Activated CD4-positive, alpha-beta T cell treated with anti-CD3 and anti-CD28 coated beads, Interleukin-2, amount 50 U/mL, for 4 hours (primary cell): ENCODE results near the gene BMERB1.
A peak's percentile ranks its signal among the peaks of the same experiment; 100 is the strongest.
"Not testable (repeated sequence)": the region's sequence is repeated elsewhere in the genome, so short reads cannot be mapped to it uniquely, and the experiment has no call there.

Experiments used
- DNase-seq, 2 experiments: peaks; one replicate each; pipeline ENCODE4 v3.0.0-alpha.2; 2020

BMERB1 gene

GRCh38 chr16:15434425-15435215, at the start of gene BMERB1:
BMERB1 (plus strand) TSS chr16:15434588; CDS start chr16:15434654, 66 bp downstream.
- DNase-seq, result peak; percentile 29 to 31

- not testable (repeated sequence) for DNase-seq
Measured at GRCh38 chr16:15388060-15388459, 46.3 kb upstream of the BMERB1 start.

- DNase-seq, result not testable (repeated sequence)
Measured at GRCh38 chr16:15389916-15390315, 44.5 kb upstream of the BMERB1 start.

GRCh38 chr16:15393025-15393424, 41.4 kb upstream of the BMERB1 start:
- DNase-seq, result not testable (repeated sequence)

DNA sequence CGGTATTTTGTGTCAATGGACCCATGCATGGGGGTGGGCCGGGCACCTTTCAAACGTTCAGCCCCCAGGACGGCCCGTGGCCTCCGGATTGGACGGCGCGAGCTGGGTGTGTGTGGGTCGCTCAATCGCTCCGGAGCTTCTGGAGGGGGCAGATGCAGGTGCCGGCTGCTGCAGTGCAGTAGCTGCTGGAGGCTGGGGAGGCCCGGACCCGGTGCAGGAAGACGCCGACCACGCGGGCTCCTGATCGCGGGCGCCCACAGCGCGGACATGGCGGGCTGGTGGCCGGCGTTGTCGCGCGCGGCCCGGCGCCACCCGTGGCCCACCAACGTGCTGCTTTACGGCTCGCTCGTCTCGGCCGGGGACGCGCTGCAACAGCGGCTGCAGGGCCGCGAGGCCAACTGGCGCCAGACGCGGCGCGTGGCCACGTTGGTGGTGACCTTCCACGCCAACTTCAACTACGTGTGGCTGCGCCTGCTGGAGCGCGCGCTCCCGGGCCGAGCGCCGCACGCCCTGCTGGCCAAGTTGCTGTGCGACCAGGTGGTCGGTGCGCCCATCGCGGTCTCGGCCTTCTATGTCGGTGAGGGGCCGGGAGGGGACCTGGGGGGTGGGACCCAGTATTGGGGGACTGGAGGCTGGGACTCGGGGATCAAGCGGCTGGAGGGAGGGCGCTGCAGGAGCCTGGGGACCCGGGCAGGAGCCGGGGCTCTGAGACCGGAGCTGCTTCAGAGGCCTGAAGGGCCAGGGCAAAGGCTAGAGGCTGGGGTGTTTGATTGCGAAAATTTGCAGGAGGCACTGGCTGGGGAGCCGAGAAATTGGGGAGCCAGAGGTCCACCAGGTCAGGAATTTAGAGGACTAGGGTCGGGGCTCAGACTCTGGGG, 38.5 kb upstream of the BMERB1 start, which contains the start of gene MPV17L:
Gene MPV17L, plus strand, starts transcription at position 124 of the 878 bp plus-strand sequence. Its CDS starts 144 bp downstream, at position 268.
- DNase-seq, result not testable (repeated sequence)

DNA sequence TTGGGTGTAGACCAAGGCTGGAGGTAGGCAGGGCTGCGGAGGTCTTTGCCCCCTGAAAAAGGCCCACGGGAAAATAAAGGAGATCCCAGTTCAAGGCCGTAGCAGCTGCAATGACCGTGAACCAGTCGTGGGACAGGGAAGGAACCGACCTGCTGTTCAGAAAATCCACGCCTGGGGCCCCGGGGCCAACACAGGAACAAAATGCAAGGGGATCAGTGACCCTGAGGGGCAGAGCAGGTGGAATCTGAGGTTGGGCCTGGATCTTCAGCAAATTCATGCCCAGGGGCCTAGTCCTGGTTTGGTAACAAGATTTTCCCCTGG, 37.9 kb upstream of the BMERB1 start:
- not testable (repeated sequence) for DNase-seq

GRCh38 chr16:15396948-15397594, 37.3 kb upstream of the BMERB1 start:
- no peak for DNase-seq

DNA sequence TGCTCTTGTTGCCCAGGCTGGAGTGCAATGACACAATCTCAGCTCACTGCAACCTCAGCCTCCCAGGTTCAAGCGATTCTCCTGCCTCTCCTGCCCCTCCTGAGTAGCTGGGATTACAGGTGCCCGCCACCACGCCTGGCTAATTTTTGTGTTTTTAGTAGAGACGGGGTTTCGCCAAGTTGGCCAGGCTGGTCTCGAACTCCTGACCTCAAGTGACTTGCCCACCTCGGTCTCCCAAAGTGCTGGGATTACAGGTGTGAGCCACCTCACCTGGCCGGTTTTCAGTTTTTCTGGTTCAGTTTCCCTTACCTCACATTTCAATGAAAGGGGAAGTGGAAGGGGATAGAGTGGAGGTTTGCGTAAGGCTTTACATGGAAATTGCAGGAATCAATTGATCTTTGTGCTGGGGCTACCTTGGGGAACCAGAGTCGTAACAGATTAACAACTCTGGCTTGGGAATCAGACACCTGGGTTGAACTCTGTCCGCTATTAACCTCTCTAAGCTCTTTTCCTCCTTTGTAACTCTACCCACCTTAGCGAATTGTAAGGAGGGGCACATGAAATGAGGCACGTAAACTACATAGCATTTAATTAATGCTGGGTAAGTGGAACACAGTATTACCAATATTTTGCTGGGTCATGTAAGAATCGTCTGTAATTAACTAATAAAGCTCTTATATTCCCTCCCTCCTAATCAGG, 35.6 kb upstream of the BMERB1 start:
- DNase-seq, result no peak

GRCh38 chr16:15399317-15399716, 35.1 kb upstream of the BMERB1 start:
- no peak for DNase-seq

DNA sequence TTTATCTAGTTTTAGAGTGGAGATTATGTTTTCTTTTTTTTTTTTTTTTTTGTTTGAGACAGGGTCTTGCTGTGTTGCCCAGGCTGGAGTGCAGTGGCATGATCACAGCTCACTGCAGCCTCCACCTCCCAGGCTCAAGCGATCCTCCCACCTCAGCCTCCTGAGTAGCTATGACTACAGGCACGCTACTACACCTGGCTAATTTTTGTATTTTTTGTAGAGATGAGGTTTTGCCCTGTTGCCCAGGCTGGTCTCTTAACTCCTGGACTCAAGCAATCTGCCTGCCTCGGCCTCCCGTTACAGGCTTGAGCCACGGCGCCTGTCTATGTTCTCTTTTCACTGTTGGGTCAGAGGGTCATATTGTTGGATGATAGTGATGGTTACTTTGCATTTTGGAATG, 34.1 kb upstream of the BMERB1 start:
- DNase-seq, result not testable (repeated sequence)

DNA sequence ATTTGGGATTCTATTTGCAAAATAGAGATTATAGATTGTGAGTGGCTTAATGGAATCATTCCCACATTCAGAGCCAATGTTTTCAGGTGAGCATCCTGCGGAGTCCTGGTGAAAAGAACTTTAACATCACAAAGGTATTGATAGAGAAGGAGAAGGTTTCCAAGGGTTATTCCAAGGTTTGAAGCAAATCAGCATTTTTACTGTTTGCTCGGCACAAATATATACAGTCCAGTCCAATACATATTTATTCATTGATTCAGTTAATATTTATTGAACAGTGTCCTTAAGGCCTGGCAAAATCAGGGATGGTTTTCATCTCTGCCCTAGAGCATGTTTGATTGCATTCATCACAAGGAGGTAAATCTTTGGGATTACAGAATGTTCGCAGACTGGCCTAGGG, 32.4 kb upstream of the BMERB1 start:
- no peak for DNase-seq

- no peak for DNase-seq
Measured at GRCh38 chr16:15403392-15403995, 30.9 kb upstream of the BMERB1 start.

DNA sequence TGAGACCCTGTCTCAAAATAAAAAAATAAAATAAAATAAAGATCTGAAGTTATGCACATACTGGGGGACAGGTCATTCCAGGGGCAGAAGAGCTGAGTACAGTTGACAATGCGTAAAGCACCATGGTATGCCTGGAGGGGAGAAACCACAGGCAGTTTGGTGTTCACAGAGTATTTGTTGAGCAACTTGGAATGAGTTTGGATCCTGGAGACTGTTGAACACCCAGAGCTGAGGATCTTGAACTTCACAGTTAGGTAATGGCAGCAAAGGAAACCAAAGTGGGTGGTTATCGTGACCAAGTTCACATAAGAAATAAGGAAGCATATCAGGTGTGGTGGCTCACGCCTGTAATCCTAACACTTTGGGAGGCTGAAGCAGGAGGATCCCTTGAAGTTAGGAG, 30.3 kb upstream of the BMERB1 start:
- DNase-seq, result not testable (repeated sequence)

- no peak for DNase-seq
Measured at GRCh38 chr16:15404792-15405191, 29.6 kb upstream of the BMERB1 start.

- not testable (repeated sequence) for DNase-seq
Measured at GRCh38 chr16:15407756-15408155, 26.6 kb upstream of the BMERB1 start.

- not testable (repeated sequence) for DNase-seq
Measured at GRCh38 chr16:15409476-15409875, 24.9 kb upstream of the BMERB1 start.

- DNase-seq, result no peak
Measured at GRCh38 chr16:15415511-15415985, 18.8 kb upstream of the BMERB1 start.

GRCh38 chr16:15417197-15417596, 17.2 kb upstream of the BMERB1 start:
- no peak for DNase-seq

- DNase-seq, result no peak
Measured at GRCh38 chr16:15418206-15418605, 16.2 kb upstream of the BMERB1 start.

- not testable (repeated sequence) for DNase-seq
Measured at GRCh38 chr16:15421696-15422095, 12.7 kb upstream of the BMERB1 start.

- DNase-seq, result no peak
Measured at GRCh38 chr16:15422222-15422621, 12.2 kb upstream of the BMERB1 start.

GRCh38 chr16:15425861-15426260, 8.5 kb upstream of the BMERB1 start:
- no peak for DNase-seq
